GM21526 (cell line): ENCODE data around the gene USP15.
"Not testable (repeated sequence)": the region's sequence is repeated elsewhere in the genome, so short reads cannot be mapped to it uniquely, and the experiment has no call there.

Source experiments
- ATAC-seq: cut with Tn5 transposase; IDR thresholded peaks from one replicate; pipeline ENCODE4 v1.9.1; 2021; ENCODE audit warnings: moderate library complexity; ENCODE audit not compliant: unreplicated experiment, low FRiP score

The USP15 gene

GRCh38 chr12:62434494-62435302 lies 174.5 kb downstream of the USP15 start:
- ATAC-seq = no peak

- ATAC-seq = peak; percentile 73
Measured at GRCh38 chr12:62435303-62436163, 175.3 kb downstream of the USP15 start.

DNA sequence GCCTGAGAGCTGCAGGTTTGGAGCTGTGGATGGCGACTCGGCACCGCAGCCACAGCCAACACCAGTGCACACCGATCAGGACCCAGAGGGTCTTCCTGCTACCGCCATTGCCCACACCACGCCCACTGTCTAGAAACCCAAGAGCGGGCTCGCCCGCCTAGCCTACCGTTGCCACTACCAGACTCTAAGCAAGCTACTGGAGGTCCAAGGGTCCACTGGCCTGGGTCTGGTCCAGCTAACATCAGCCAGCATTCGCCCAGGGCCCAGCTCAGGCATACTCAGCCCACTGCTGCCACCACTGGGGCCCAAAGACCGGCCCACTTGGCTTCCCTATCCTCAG lies 175.9 kb downstream of the USP15 start:
- ATAC-seq = peak; percentile 43

DNA sequence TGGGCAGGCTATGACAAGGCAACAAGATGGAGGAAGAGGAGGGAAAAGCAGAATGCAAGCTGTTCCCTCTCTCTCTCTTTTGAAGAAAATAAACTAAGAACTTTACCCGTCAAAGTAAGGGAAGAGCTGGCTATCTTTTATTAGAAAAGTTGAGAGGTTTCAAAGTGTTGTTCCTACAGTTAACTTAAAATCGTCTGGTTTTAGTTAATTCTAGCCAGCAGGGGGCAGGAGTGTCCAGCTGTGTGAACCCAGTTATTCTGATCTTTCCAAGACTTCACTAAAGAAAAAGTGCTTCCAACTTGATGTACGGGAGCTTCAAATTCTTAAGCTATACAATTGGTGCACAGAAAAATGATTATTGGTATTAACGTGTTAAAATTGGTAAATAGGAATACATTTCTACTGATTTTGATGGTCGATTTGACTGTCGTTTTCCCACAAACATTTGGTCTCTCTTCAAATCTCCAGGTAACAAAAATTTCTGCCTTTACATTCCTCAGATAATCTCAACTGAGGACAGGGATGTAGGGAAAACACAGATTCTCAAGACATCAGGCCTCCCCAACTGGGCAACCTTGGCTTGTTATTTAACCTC lies 178.0 kb downstream of the USP15 start:
- ATAC-seq = no peak

GRCh38 chr12:62446754-62447452 lies 186.7 kb downstream of the USP15 start:
- no peak for ATAC-seq

- ATAC-seq = no peak
Measured at GRCh38 chr12:62448436-62448835, 188.2 kb downstream of the USP15 start.

DNA sequence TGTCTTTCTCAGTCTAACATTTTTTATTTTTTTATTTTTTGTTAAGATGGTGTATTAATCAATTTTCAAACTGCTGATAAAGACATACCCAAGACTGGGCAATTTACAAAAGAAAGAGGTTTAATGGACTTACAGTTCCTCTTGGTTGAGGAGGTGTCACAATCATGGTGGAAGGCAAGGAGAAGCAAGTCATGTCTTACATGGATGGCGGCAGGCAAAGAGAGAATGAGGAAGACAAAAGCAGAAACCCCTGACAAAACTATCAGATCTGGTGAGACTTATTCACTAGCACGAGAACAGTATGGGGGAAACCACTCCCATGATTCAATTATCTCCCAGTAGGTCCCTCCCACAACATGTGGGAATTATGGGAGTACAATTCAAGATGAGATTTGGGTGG lies 195.2 kb downstream of the USP15 start:
- not testable (repeated sequence) for ATAC-seq

DNA sequence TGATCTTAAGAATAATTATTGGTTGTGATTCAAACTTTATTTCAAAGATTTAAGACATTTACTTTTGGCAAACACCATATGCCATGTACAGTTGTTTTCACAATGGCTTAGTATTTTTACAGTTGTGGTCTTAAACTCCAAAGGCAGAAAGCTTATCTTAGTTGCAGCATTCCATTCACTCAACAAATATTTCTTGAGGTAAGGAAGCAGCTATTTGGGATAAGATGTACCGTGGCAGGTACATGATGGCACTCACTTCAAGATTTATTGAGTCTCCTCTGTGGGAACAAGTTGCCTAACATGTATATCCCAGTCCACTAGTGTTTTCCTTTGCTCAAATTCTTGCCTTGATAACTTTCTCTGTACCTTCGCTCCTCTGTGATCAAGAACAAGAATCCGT lies 198.4 kb downstream of the USP15 start:
- ATAC-seq = no peak

DNA sequence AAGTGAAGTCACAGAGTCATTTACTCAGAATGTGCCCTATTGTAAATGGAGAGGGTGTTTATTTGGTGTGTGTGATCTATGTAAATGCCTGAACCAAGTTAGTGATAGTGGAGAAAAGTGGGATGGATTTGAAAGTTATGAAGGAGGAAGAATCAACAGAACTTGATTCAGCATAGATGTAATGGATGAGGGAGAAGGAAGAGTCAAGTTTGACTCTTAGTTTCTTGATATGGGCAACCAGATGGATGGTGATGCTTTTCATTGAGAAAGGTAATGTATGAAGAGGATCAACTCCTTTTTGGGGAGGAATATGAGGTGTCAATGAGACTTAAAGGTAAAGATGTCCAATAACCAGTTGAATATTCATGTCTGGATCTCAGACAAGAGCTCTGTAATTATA lies 199.8 kb downstream of the USP15 start:
- no peak for ATAC-seq

DNA sequence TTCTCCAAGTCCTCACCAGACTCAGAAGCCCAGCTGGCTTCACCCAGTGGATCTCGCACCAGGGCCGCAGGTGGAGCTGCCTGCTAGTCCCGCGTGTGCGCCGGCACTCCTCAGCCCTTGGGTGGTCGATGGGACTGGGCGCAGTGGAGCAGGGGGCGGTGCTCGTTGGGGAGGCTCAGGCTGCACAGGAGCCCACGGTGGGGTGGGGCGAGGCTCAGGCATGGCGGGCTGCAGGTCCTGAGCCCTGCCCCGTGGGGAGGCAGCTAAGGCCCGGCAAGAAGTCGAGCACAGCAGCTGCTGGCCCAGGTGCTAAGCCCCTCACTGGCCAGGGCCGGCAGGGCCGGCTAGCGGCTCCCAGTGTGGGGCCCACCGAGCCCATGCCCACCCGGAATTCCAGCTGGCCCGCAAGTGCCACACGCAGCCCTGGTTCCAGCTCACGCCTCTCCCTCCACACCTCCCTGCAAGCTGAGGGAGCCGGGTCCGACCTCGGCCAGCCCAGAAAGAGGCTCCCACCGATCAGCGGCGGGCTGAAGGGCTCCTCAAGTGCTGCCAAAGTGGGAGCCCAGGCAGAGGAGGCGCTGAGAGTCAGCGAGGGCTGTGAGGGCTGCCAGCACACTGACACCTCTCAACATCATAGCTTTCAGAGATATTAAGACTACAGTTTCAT lies 201.1 kb downstream of the USP15 start:
- ATAC-seq = not testable (repeated sequence)

GRCh38 chr12:62463252-62463651 lies 203.0 kb downstream of the USP15 start:
- not testable (repeated sequence) for ATAC-seq
